Testis (tissue), 2 donors: Measurements from ENCODE around the gene TMCC3.

Source experiments
- POLR2A ChIP-seq: fragments of 450-650 bp; IDR thresholded peaks from one replicate; pipeline ENCODE4 v1.6.1; 2017; ENCODE audit warnings: antibody characterized with exemption, mild to moderate bottlenecking, moderate library complexity
- TF ChIP-seq, protein P1 (sequence below), 3 experiments: fragments of 450-650 bp in 2 of 3; fragments of 200-600 bp in 1 of 3; sonication (generic) in 1 of 3; IDR thresholded peaks; one replicate each; pipeline ENCODE4 v1.5.1; 2016 to 2019; ENCODE audit warnings: antibody characterized with exemption in 3 of 3, mild to moderate bottlenecking in 2 of 3, moderate library complexity in 1 of 3

DNA sequence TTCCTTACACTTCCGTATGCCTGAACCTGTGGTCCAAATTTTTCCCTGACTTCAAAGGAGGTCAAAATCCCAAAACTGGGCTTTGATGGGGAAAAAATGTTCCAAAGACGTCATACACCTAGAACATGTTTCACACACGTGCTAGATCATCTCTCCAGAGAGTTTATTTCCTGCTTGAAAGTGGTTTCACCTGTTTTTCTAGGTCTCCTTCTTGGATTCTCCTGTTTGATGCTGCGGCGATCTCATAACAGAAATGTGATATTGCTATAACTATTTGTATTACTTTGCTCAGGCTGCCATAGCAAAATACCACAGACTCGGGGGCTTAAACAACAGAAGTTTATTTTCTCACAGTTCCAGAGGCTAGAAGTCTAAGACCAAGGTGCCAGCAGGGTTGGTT is 19.7 kb upstream of the TMCC3 start:
- TF ChIP-seq, protein P1, sequence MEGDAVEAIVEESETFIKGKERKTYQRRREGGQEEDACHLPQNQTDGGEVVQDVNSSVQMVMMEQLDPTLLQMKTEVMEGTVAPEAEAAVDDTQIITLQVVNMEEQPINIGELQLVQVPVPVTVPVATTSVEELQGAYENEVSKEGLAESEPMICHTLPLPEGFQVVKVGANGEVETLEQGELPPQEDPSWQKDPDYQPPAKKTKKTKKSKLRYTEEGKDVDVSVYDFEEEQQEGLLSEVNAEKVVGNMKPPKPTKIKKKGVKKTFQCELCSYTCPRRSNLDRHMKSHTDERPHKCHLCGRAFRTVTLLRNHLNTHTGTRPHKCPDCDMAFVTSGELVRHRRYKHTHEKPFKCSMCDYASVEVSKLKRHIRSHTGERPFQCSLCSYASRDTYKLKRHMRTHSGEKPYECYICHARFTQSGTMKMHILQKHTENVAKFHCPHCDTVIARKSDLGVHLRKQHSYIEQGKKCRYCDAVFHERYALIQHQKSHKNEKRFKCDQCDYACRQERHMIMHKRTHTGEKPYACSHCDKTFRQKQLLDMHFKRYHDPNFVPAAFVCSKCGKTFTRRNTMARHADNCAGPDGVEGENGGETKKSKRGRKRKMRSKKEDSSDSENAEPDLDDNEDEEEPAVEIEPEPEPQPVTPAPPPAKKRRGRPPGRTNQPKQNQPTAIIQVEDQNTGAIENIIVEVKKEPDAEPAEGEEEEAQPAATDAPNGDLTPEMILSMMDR (IDR thresholded peaks at IDR 0.05) = no peak
- no peak for TF ChIP-seq POLR2A
